IPS-15b (cell line): ENCODE data around the gene ARHGAP30.
"Not testable (repeated sequence)": the region's sequence is repeated elsewhere in the genome, so short reads cannot be mapped to it uniquely, and the experiment has no call there.

Experiments
- H3K27me3 ChIP-seq: one replicate; pipeline ENCODE4 v1.6.1; 2013; ENCODE audit warnings: low read length; ENCODE audit not compliant: control insufficient read depth, insufficient read depth
- H3K36me3 ChIP-seq: one replicate; pipeline ENCODE4 v1.6.1; 2013; ENCODE audit warnings: low read length; ENCODE audit not compliant: control insufficient read depth, insufficient read depth
- H3K4me1 ChIP-seq: one replicate; pipeline ENCODE4 v1.6.1; 2013; ENCODE audit warnings: mild to moderate bottlenecking, low read length; ENCODE audit not compliant: control insufficient read depth, insufficient read depth
- H3K4me3 ChIP-seq: one replicate; pipeline ENCODE4 v1.5.1; 2013; ENCODE audit warnings: low read depth, low read length
- H3K9ac ChIP-seq: one replicate; pipeline ENCODE4 v1.6.1; 2013; ENCODE audit warnings: low read depth, mild to moderate bottlenecking, low read length
- H3K9me3 ChIP-seq: one replicate; pipeline ENCODE4 v1.6.1; 2013; ENCODE audit warnings: mild to moderate bottlenecking, low read length; ENCODE audit not compliant: control insufficient read depth, insufficient read depth

The ARHGAP30 gene

GRCh38 chr1:161076410-161076809, 6.7 kb upstream of the ARHGAP30 start:
- no peaks in the 10 kb centered on the region for H3K9me3 ChIP-seq
- no peak overlapping the region for H3K4me3 ChIP-seq
- H3K36me3 ChIP-seq: no peaks in the 10 kb centered on the region
- no peaks in the 10 kb centered on the region for H3K27me3 ChIP-seq
- H3K9ac ChIP-seq: no peak overlapping the region
- peaks cover 7% of the 10 kb centered on the region for H3K4me1 ChIP-seq

- H3K9me3 ChIP-seq: no peaks in the 10 kb centered on the region
- H3K36me3 ChIP-seq: no peaks in the 10 kb centered on the region
- no peak overlapping the region for H3K4me3 ChIP-seq
- H3K9ac ChIP-seq: no peak overlapping the region
- no peaks in the 10 kb centered on the region for H3K27me3 ChIP-seq
- no peaks in the 10 kb centered on the region for H3K4me1 ChIP-seq
These were observed 5.1 kb upstream of the ARHGAP30 start for GRCh38 chr1:161074676-161075368.

GRCh38 chr1:161073474-161074121, 3.9 kb upstream of the ARHGAP30 start:
- Histone ChIP-seq H3K4me3 (no peak overlapping the region), H3K36me3 (no peaks in the 10 kb centered on the region), H3K9ac (no peak overlapping the region), H3K4me1 (no peaks in the 10 kb centered on the region), H3K9me3 (no peaks in the 10 kb centered on the region), H3K27me3 (no peaks in the 10 kb centered on the region)

- Histone ChIP-seq H3K9me3 (no peaks in the 10 kb centered on the region), H3K4me1 (no peaks in the 10 kb centered on the region), H3K4me3 (no peak overlapping the region), H3K27me3 (no peaks in the 10 kb centered on the region), H3K36me3 (no peaks in the 10 kb centered on the region), H3K9ac (no peak overlapping the region)
These were observed 3.2 kb upstream of the ARHGAP30 start for GRCh38 chr1:161072751-161073449.

GRCh38 chr1:161071886-161072371, 2.2 kb upstream of the ARHGAP30 start:
- H3K9me3 ChIP-seq: no peaks in the 10 kb centered on the region
- H3K4me1 ChIP-seq: no peaks in the 10 kb centered on the region
- H3K9ac ChIP-seq: no peak overlapping the region
- H3K36me3 ChIP-seq: no peaks in the 10 kb centered on the region
- H3K4me3 ChIP-seq: no peak overlapping the region
- peaks cover 2% of the 10 kb centered on the region for H3K27me3 ChIP-seq

- H3K4me3 ChIP-seq: no peak overlapping the region
- no peaks in the 10 kb centered on the region for H3K4me1 ChIP-seq
- H3K9me3 ChIP-seq: no peaks in the 10 kb centered on the region
- no peaks in the 10 kb centered on the region for H3K36me3 ChIP-seq
- peaks cover 2% of the 10 kb centered on the region for H3K27me3 ChIP-seq
- no peak overlapping the region for H3K9ac ChIP-seq
These were observed 1.1 kb upstream of the ARHGAP30 start for GRCh38 chr1:161070761-161071160.

- H3K9me3 ChIP-seq: no peaks in the 10 kb centered on the region
- no peak overlapping the region for H3K9ac ChIP-seq
- H3K4me3 ChIP-seq: no peak overlapping the region
- peaks cover under 1% of the 10 kb centered on the region for H3K4me1 ChIP-seq
- H3K27me3 ChIP-seq: peaks cover 2% of the 10 kb centered on the region
- H3K36me3 ChIP-seq: no peaks in the 10 kb centered on the region
These were observed 450 bp downstream of the ARHGAP30 start for GRCh38 chr1:161069241-161069640.

- H3K27me3 ChIP-seq: peaks cover 2% of the 10 kb centered on the region
- no peak overlapping the region for H3K4me3 ChIP-seq
- H3K36me3 ChIP-seq: no peaks in the 10 kb centered on the region
- no peak overlapping the region for H3K9ac ChIP-seq
- peaks cover 2% of the 10 kb centered on the region for H3K4me1 ChIP-seq
- no peaks in the 10 kb centered on the region for H3K9me3 ChIP-seq
These were observed 1.1 kb downstream of the ARHGAP30 start for GRCh38 chr1:161068306-161069234.

GRCh38 chr1:161066694-161067093, 3.0 kb downstream of the ARHGAP30 start:
- Histone ChIP-seq H3K36me3 (no peaks in the 10 kb centered on the region), H3K4me3 (no peak overlapping the region), H3K4me1 (peaks cover 2% of the 10 kb centered on the region), H3K9ac (no peak overlapping the region), H3K27me3 (peaks cover 2% of the 10 kb centered on the region), H3K9me3 (no peaks in the 10 kb centered on the region)

GRCh38 chr1:161065681-161066080, 4.0 kb downstream of the ARHGAP30 start:
- not testable (repeated sequence) for H3K4me1 ChIP-seq, H3K9ac ChIP-seq

GRCh38 chr1:161063936-161064335, 5.8 kb downstream of the ARHGAP30 start:
- not testable (repeated sequence) for H3K27me3 ChIP-seq, H3K9me3 ChIP-seq, H3K4me3 ChIP-seq, H3K36me3 ChIP-seq, H3K4me1 ChIP-seq, H3K9ac ChIP-seq

More at GRCh38 chr1:161065681-161066080, 4.0 kb downstream of the ARHGAP30 start:
- H3K27me3 ChIP-seq, H3K4me3 ChIP-seq, H3K9me3 ChIP-seq, H3K36me3 ChIP-seq: not testable (repeated sequence)
